Neural cell (in vitro differentiated cells): ENCODE results near the gene NSMCE1. TPM values are rescaled to one million over a fixed set of nuclear protein-coding genes. Genes with fewer than 3 reads are reported as not detected.

Experiments
- H2AFZ ChIP-seq: fragments of 200-600, 300-800 bp; sonication (generic), shearing (Covaris generic); 2 replicates; pipeline ENCODE4 v1.6.0; 2014; ENCODE audit warnings: low read depth, mild to moderate bottlenecking, antibody characterized with exemption, low read length, moderate library complexity
- H3F3A ChIP-seq: fragments of 200-600 bp; shearing (Covaris generic); 2 replicates; pipeline ENCODE4 v1.6.1; 2016; ENCODE audit warnings: mild to moderate bottlenecking, moderate library complexity, mixed read lengths, antibody characterized with exemption, low read length; ENCODE audit not compliant: insufficient read depth, poor library complexity, severe bottlenecking
- H3K27ac ChIP-seq: fragments of 200-600, 300-800 bp; sonication (generic), shearing (Covaris generic); 2 replicates; pipeline ENCODE4 v1.5.1; 2014; ENCODE audit warnings: mild to moderate bottlenecking, low read length, moderate library complexity
- H3K27me3 ChIP-seq: fragments of 300-800, 200-600 bp; sonication (generic), shearing (Covaris generic); 2 replicates; pipeline ENCODE4 v1.6.0; 2014; ENCODE audit warnings: mild to moderate bottlenecking, low read depth, low read length, moderate library complexity; ENCODE audit not compliant: insufficient read depth
- H3K36me3 ChIP-seq: fragments of 300-800, 200-600 bp; sonication (generic), shearing (Covaris generic); 2 replicates; pipeline ENCODE4 v1.5.1; 2014; ENCODE audit warnings: mild to moderate bottlenecking, antibody characterized with exemption, low read length, moderate library complexity; ENCODE audit not compliant: insufficient read depth
- H3K4me2 ChIP-seq: fragments of 300-800, 200-600 bp; sonication (generic), shearing (Covaris generic); 2 replicates; pipeline ENCODE4 v1.6.0; 2014; ENCODE audit warnings: mild to moderate bottlenecking, low read length
- H3K4me3 ChIP-seq: fragments of 300-800, 200-600 bp; sonication (generic), shearing (Covaris generic); 2 replicates; pipeline ENCODE4 v1.5.1; 2014; ENCODE audit warnings: mild to moderate bottlenecking, low read length, moderate library complexity
- H3K79me2 ChIP-seq: fragments of 200-600 bp; shearing (Covaris generic); replicated peaks from 2 replicates; pipeline ENCODE4 v1.6.0; 2014; ENCODE audit warnings: mild to moderate bottlenecking, low read length, moderate library complexity; ENCODE audit not compliant: insufficient read depth
- H3K9ac ChIP-seq: fragments of 300-800, 200-600 bp; sonication (generic), shearing (Covaris generic); 2 replicates; pipeline ENCODE4 v1.6.1; 2016; ENCODE audit warnings: mild to moderate bottlenecking, low read length, mixed read lengths
- H3K9me2 ChIP-seq: fragments of 200-600 bp; shearing (Covaris generic); 2 replicates; pipeline ENCODE4 v1.6.1; 2016; ENCODE audit warnings: mild to moderate bottlenecking, low read length, mixed read lengths; ENCODE audit not compliant: insufficient read depth
- H3K9me3 ChIP-seq: fragments of 200-600, 300-800 bp; sonication (generic), shearing (Covaris generic); 2 replicates; pipeline ENCODE4 v1.6.1; 2016; ENCODE audit warnings: mild to moderate bottlenecking, mixed run types, low read length, moderate library complexity, mixed read lengths
- H4K20me1 ChIP-seq: fragments of 200-600 bp; shearing (Covaris generic); 2 replicates; pipeline ENCODE4 v1.6.1; 2016; ENCODE audit warnings: mild to moderate bottlenecking, mixed run types; ENCODE audit not compliant: insufficient read depth
- CTCF ChIP-seq: fragments of 450-650 bp; IDR thresholded peaks from 2 replicates; pipeline ENCODE4 v1.5.1; 2014; ENCODE audit warnings: antibody characterized with exemption, mild to moderate bottlenecking, moderate library complexity; ENCODE audit not compliant: poor library complexity, severe bottlenecking
- EP300 ChIP-seq: fragments of 450-650 bp; conservative IDR thresholded peaks from 2 replicates; pipeline ENCODE4 v1.6.1; 2014; ENCODE audit warnings: antibody characterized with exemption, mild to moderate bottlenecking, moderate library complexity; ENCODE audit not compliant: poor library complexity, severe bottlenecking
- EZH2 ChIP-seq: fragments of 200-600, 300-800 bp; shearing (Covaris generic), sonication (generic); IDR thresholded peaks from 2 replicates; pipeline ENCODE4 v1.6.1; 2014; ENCODE audit warnings: antibody characterized with exemption, low read length, borderline replicate concordance, mild to moderate bottlenecking; ENCODE audit not compliant: insufficient read depth, poor library complexity, severe bottlenecking
- MXI1 ChIP-seq: fragments of 450-650 bp; conservative IDR thresholded peaks from 2 replicates; pipeline ENCODE4 v1.6.1; 2014; ENCODE audit warnings: antibody characterized with exemption, mild to moderate bottlenecking; ENCODE audit not compliant: poor library complexity, severe bottlenecking
- POLR2AphosphoS5 ChIP-seq: IDR thresholded peaks from 2 replicates; pipeline ENCODE4 v1.6.1; 2012
- RAD21 ChIP-seq: fragments of 450-650 bp; conservative IDR thresholded peaks from 2 replicates; pipeline ENCODE4 v1.6.1; 2014; ENCODE audit warnings: antibody characterized with exemption, mild to moderate bottlenecking, moderate library complexity
- REST ChIP-seq: IDR thresholded peaks from 2 replicates; pipeline ENCODE4 v1.6.1; 2012; ENCODE audit warnings: borderline replicate concordance
- SMC3 ChIP-seq: fragments of 450-650 bp; conservative IDR thresholded peaks from 2 replicates; pipeline ENCODE4 v1.6.1; 2014; ENCODE audit warnings: antibody characterized with exemption, mild to moderate bottlenecking, moderate library complexity; ENCODE audit not compliant: poor library complexity
- TAF1 ChIP-seq: IDR thresholded peaks from 2 replicates; pipeline ENCODE4 v1.6.1; 2012; ENCODE audit warnings: low read depth
- polyA plus RNA-seq: library from polyadenylated mRNA; depleted of rRNA; stranded (reverse); fragments of >200 nt; gene quantifications from 2 replicates; pipeline ENCODE4 v1.2.3, GENCODE V29; 2014

Gene NSMCE1
- polyA plus RNA-seq, 1 donor from 2014 or later = 11.5 TPM

- Histone ChIP-seq H2AFZ (no peak overlapping the region), H3K79me2 (no peaks in the 10 kb centered on the region), H3K36me3 (no peaks in the 10 kb centered on the region), H3K4me2 (no peak overlapping the region), H3K4me3 (no peak overlapping the region), H3K9me3 (no peaks in the 10 kb centered on the region), H3K9ac (no peak overlapping the region), H3K9me2 (no peaks in the 10 kb centered on the region), H3K27ac (no peak overlapping the region), H4K20me1 (no peaks in the 10 kb centered on the region), H3F3A (no peaks in the 10 kb centered on the region), H3K27me3 (peaks cover 34% of the 10 kb centered on the region)
- no peak for TF ChIP-seq SMC3
These were observed 46.9 kb upstream of the NSMCE1 start for GRCh38 chr16:27315333-27316037.

GRCh38 chr16:27314986-27315332, 46.4 kb upstream of the NSMCE1 start:
- H3K36me3 ChIP-seq = no peaks in the 10 kb centered on the region
- no peak overlapping the region for H3K9ac ChIP-seq
- H3K79me2 ChIP-seq = no peaks in the 10 kb centered on the region
- H3K4me2 ChIP-seq = no peak overlapping the region
- no peak overlapping the region for H2AFZ ChIP-seq
- no peaks in the 10 kb centered on the region for H3K9me3 ChIP-seq
- no peaks in the 10 kb centered on the region for H3K9me2 ChIP-seq
- H3K4me3 ChIP-seq = no peak overlapping the region
- H3K27me3 ChIP-seq = peaks cover 34% of the 10 kb centered on the region
- TF ChIP-seq REST (no peak), EP300 (no peak), CTCF (no peak), RAD21 (no peak), TAF1 (no peak), EZH2 (no peak)
- H3K27ac ChIP-seq = no peak overlapping the region
- H4K20me1 ChIP-seq = no peaks in the 10 kb centered on the region
- H3F3A ChIP-seq = no peaks in the 10 kb centered on the region

GRCh38 chr16:27314161-27314723, 45.7 kb upstream of the NSMCE1 start:
- Histone ChIP-seq H3K9me3 (no peaks in the 10 kb centered on the region), H3K9me2 (no peaks in the 10 kb centered on the region), H3K36me3 (no peaks in the 10 kb centered on the region), H3K79me2 (no peaks in the 10 kb centered on the region), H3K9ac (peak overlapping the region; percentile 36), H4K20me1 (no peaks in the 10 kb centered on the region), H3F3A (no peaks in the 10 kb centered on the region), H3K4me3 (peak overlapping the region; percentile 65), H3K27ac (no peak overlapping the region), H3K4me2 (peak overlapping the region; percentile 44), H2AFZ (no peak overlapping the region), H3K27me3 (peaks cover 34% of the 10 kb centered on the region)
- TF ChIP-seq POLR2AphosphoS5 = no peak
- TF ChIP-seq EZH2 = no peak
- TF ChIP-seq RAD21 = no peak
- TF ChIP-seq SMC3 = no peak
- no peak for TF ChIP-seq MXI1
- TF ChIP-seq CTCF = no peak
- no peak for TF ChIP-seq EP300
- TF ChIP-seq REST = no peak
- no peak for TF ChIP-seq TAF1
